Measurements from ENCODE around the gene TUBB1.
A peak's percentile ranks its signal among the peaks of the same experiment; 100 is the strongest.

The TUBB1 gene

DNA sequence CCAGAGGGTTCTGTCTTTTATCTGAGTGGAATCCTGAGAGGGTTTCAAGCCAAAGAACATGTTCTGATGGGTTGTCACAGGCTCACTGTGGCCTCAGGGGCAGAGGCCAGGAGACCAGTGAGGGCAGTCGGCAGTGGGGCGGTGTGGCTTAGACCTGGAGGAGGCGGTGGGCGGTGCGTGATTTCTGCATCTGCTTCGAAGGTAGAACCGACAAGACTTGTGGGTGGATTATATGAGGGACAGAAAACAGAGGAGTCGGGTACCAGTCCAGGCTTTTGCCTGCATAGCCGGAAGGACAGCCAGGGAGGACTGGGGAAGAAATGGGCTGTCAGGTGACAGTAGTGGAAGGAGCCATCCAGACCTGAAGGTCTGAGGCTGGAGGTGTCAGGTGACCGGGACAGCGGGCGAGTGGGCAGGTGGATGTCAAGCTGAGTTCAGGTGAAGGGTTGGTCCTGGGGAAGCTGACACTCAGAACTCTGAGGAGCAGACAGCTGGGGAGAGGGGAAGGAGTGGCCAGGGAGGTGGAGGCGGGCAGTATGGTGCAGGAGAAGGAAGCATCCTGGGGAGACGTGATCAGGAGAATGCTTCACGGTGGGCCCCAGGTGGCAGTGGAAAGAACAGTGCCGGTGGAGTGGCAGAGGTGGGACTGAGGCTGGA is 15.3 kb upstream of the TUBB1 start:
- TF ChIP-seq, protein P1, sequence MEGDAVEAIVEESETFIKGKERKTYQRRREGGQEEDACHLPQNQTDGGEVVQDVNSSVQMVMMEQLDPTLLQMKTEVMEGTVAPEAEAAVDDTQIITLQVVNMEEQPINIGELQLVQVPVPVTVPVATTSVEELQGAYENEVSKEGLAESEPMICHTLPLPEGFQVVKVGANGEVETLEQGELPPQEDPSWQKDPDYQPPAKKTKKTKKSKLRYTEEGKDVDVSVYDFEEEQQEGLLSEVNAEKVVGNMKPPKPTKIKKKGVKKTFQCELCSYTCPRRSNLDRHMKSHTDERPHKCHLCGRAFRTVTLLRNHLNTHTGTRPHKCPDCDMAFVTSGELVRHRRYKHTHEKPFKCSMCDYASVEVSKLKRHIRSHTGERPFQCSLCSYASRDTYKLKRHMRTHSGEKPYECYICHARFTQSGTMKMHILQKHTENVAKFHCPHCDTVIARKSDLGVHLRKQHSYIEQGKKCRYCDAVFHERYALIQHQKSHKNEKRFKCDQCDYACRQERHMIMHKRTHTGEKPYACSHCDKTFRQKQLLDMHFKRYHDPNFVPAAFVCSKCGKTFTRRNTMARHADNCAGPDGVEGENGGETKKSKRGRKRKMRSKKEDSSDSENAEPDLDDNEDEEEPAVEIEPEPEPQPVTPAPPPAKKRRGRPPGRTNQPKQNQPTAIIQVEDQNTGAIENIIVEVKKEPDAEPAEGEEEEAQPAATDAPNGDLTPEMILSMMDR (IDR thresholded peaks at IDR 0.05; ENCODE audit: insufficient read depth, low read length), result no peak
- no peak for TF ChIP-seq GABPA (IDR thresholded peaks at IDR 0.05; ENCODE audit: low read depth)
- TF ChIP-seq, protein P2, sequence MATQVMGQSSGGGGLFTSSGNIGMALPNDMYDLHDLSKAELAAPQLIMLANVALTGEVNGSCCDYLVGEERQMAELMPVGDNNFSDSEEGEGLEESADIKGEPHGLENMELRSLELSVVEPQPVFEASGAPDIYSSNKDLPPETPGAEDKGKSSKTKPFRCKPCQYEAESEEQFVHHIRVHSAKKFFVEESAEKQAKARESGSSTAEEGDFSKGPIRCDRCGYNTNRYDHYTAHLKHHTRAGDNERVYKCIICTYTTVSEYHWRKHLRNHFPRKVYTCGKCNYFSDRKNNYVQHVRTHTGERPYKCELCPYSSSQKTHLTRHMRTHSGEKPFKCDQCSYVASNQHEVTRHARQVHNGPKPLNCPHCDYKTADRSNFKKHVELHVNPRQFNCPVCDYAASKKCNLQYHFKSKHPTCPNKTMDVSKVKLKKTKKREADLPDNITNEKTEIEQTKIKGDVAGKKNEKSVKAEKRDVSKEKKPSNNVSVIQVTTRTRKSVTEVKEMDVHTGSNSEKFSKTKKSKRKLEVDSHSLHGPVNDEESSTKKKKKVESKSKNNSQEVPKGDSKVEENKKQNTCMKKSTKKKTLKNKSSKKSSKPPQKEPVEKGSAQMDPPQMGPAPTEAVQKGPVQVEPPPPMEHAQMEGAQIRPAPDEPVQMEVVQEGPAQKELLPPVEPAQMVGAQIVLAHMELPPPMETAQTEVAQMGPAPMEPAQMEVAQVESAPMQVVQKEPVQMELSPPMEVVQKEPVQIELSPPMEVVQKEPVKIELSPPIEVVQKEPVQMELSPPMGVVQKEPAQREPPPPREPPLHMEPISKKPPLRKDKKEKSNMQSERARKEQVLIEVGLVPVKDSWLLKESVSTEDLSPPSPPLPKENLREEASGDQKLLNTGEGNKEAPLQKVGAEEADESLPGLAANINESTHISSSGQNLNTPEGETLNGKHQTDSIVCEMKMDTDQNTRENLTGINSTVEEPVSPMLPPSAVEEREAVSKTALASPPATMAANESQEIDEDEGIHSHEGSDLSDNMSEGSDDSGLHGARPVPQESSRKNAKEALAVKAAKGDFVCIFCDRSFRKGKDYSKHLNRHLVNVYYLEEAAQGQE (IDR thresholded peaks at IDR 0.05; ENCODE audit: insufficient replicate concordance, low read depth), result no peak
- no peak for TF ChIP-seq POLR2AphosphoS5 (IDR thresholded peaks at IDR 0.05; ENCODE audit: low read depth)
- no peak for TF ChIP-seq SPI1 (IDR thresholded peaks at IDR 0.05; ENCODE audit: borderline replicate concordance, low read depth)
- Histone ChIP-seq H3K27me3 (ENCODE audit: insufficient read depth, poor library complexity, severe bottlenecking) (no peaks in the 10 kb centered on the region), H3K27ac (replicated peaks) (peak overlapping the region; percentile 53), H3K4me3 (replicated peaks; ENCODE audit: insufficient read depth, low read length) (peak overlapping the region; percentile 59)
- no peak for DNase-seq (ENCODE audit: low read depth in 1 of 2, low spot score in 1 of 2)

DNA sequence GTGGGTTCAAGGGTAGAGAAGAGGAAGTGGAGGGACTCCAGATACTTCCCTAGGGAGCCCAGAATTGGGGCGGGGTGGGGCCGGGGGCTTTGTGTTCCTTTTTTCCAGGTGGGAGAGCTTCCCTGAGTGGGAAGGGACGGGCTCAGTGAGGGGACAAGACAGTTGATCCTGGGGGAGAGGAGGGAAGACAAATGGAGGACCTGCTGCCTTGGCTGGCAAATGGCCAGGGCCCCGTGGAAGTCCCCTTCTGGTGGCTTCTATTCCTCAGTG is 14.8 kb upstream of the TUBB1 start:
- Histone ChIP-seq H3K4me3 (replicated peaks; ENCODE audit: insufficient read depth, low read length) (peak overlapping the region; percentile 59), H3K27me3 (ENCODE audit: insufficient read depth, poor library complexity, severe bottlenecking) (no peaks in the 10 kb centered on the region), H3K27ac (replicated peaks) (peak overlapping the region; percentile 53)
- peak in 1 of 2 experiments; percentile 72 for DNase-seq (ENCODE audit: low read depth in 1 of 2, low spot score in 1 of 2)
- peak; percentile 35 for TF ChIP-seq SPI1 (IDR thresholded peaks at IDR 0.05; ENCODE audit: borderline replicate concordance, low read depth)
- TF ChIP-seq, protein P1 (IDR thresholded peaks at IDR 0.05; ENCODE audit: insufficient read depth, low read length), result no peak

DNA sequence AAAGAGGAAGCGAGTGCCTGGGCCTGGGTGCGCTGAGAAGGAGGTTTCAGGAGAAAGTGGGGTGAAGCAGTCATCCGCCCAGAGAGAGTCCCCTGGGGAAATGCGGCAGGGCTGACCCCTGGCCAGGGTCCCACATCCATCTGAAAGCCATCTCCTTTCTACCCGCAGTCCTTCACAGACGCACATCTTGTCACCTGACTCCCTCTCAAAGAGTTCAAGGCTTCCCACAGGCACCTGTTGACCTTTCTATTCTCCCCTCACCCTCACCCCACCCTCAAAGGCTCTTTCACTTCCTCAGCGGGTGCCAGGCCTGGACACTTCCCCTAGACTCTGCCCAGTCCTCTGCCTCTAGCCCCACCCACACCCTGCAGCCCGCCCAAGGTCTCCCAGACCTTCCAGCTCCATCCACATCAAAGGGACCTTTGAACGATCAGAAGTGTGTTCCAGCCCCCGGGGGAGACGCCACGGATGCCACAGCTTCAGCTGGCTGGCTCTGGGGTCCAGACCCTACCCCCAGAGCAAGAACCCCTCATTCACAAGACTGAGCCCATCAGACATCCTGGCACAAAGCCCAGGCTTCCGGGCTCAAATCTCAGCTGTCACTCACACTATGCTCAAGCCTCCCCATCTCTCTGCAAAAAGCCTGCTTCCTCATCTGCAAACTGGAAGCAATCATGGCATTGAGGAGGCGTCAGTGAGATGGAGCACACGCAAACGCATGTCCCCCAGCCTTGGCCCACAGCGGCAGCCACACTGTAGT is 14.3 kb upstream of the TUBB1 start:
- H3K27me3 ChIP-seq (ENCODE audit: insufficient read depth, poor library complexity, severe bottlenecking), result no peaks in the 10 kb centered on the region
- DNase-seq (ENCODE audit: low read depth in 1 of 2, low spot score in 1 of 2), result peak; percentile 82 to 83
- H3K27ac ChIP-seq (replicated peaks), result peak overlapping the region; percentile 53
- TF ChIP-seq POLR2AphosphoS5 (IDR thresholded peaks at IDR 0.05; ENCODE audit: low read depth), result 0 out of 2 replicates have a peak, but pooled peaks have one; percentile 21
- no peak for TF ChIP-seq GABPA (IDR thresholded peaks at IDR 0.05; ENCODE audit: low read depth)
- TF ChIP-seq, protein P2 (IDR thresholded peaks at IDR 0.05; ENCODE audit: insufficient replicate concordance, low read depth), result no peak
- TF ChIP-seq, protein P1 (IDR thresholded peaks at IDR 0.05; ENCODE audit: insufficient read depth, low read length), result no peak
- TF ChIP-seq SPI1 (IDR thresholded peaks at IDR 0.05; ENCODE audit: borderline replicate concordance, low read depth), result peak; percentile 22; the same call in 1 of the 2 replicates
- H3K4me3 ChIP-seq (replicated peaks; ENCODE audit: insufficient read depth, low read length), result peak overlapping the region; percentile 59

All from HL-60 (cell line).